Heart left ventricle (tissue), 16 donors: Measurements from ENCODE around the gene RAB10. TPM values are rescaled to one million over a fixed set of nuclear protein-coding genes. Genes with fewer than 3 reads are reported as not detected.
"Not testable (repeated sequence)": the region's sequence is repeated elsewhere in the genome, so short reads cannot be mapped to it uniquely, and the experiment has no call there.

Experiments used
- ATAC-seq, 4 donors: fragments of 200-7000 bp; cut with Tn5 transposase; one replicate each; pipeline ENCODE4 v1.9.1; 2020 to 2022; ENCODE audit warnings: moderate library complexity in 4 of 4, mild to moderate bottlenecking in 3 of 4, moderate number of reproducible peaks in 1 of 4
- DNase-seq, 5 donors: peaks; one replicate each; pipeline ENCODE4 v3.0.0-alpha.2; 2020
- H3K27ac ChIP-seq, 12 donors: fragments of 200-600 bp; sonication (generic) in 4 of 12; one replicate each; pipeline versions ENCODE4 v1.5.0 to v1.8.0; 2016 to 2022; ENCODE audit warnings: mild to moderate bottlenecking in 2 of 12
- H3K27me3 ChIP-seq, 9 donors: fragments of 200-600 bp; sonication (generic) in 2 of 9; one replicate each; pipeline versions ENCODE4 v1.5.1 to v1.8.0; 2016 to 2022; ENCODE audit warnings: mild to moderate bottlenecking in 3 of 9
- H3K36me3 ChIP-seq, 9 donors: fragments of 200-600 bp; sonication (generic) in 2 of 9; one replicate each; pipeline versions ENCODE4 v1.5.0 to v1.8.0; 2018 to 2022; ENCODE audit warnings: mild to moderate bottlenecking in 2 of 9
- H3K4me1 ChIP-seq, 12 donors: fragments of 200-600 bp; sonication (generic) in 4 of 12; one replicate each; pipeline versions ENCODE4 v1.5.0 to v1.8.0; 2016 to 2022; ENCODE audit warnings: mild to moderate bottlenecking in 3 of 12
- H3K4me3 ChIP-seq, 12 donors: fragments of 200-600 bp; sonication (generic) in 4 of 12; one replicate each; pipeline versions ENCODE4 v1.5.0 to v1.8.0; 2017 to 2022; ENCODE audit warnings: mild to moderate bottlenecking in 9 of 12, moderate library complexity in 4 of 12
- H3K9me3 ChIP-seq, 12 donors: fragments of 200-600 bp; sonication (generic) in 4 of 12; one replicate each; pipeline versions ENCODE4 v1.5.0 to v1.8.0; 2016 to 2022; ENCODE audit warnings: mild to moderate bottlenecking in 1 of 12
- POLR2A ChIP-seq, 2 donors: fragments of 450-650 bp; IDR thresholded peaks; one replicate each; pipeline ENCODE4 v1.6.1; 2017; ENCODE audit warnings: antibody characterized with exemption in 2 of 2, mild to moderate bottlenecking in 2 of 2, moderate library complexity in 2 of 2
- WGBS, 4 donors: extraction: QIAGEN DNeasy Blood & Tissue Kit in 2 of 4; methylation state at CpG; one replicate each; pipeline versions ENCODE4 v1.1.5 to v1.1.7; 2013 to 2018; 5-methylcytosine and 5-hydroxymethylcytosine counted together
- intact Hi-C, 10 donors: fragments of 100-400 bp; cut with DNase I; formaldehyde crosslinking; loops; one replicate each; pipeline versions ENCODE4 v1.11.1 to v1.14.2; 2022
- polyA plus RNA-seq, 2 donors: library from polyadenylated mRNA; stranded (reverse); fragments of 200-250 nt; gene quantifications; one replicate each; pipeline ENCODE4 v1.2.3, GENCODE V29; 2013
- total RNA-seq, 9 donors: library from RNA; depleted of rRNA in 2 of 9; stranded (reverse); fragments of >200 nt in 2 of 9; fragmentation: NEBNext Ultra II Directional in 3 of 9; extraction: Animal tissue kit (Norgen Biotek cat#: 25700) in 3 of 9; gene quantifications; one replicate each; pipeline versions ENCODE4 v1.1.0 to v1.2.4, GENCODE V29; 2016 to 2023
- TF ChIP-seq, protein P1 (sequence below), 12 donors: fragments of 200-600 bp; sonication (generic) in 4 of 12; IDR thresholded peaks; one replicate each; pipeline versions ENCODE4 v1.5.0 to v1.8.0; 2018 to 2022; ENCODE audit warnings: antibody characterized with exemption in 12 of 12, mild to moderate bottlenecking in 5 of 12
- donor health status: ischemic (EF 13 %, LVEDD 7.1; RV severe dilation, severe dysfunction).
- donor health status: healthy with polysubstance abuse.
- donor health status: DM: no; HTN: yes; CAD: no.
- donor health status: DM: no; HTN: no; CAD: no.
- donor health status: ischemic (EF 25% LVEDD 6.9; RV normal size, moderate dysfunction).
- donor health status: ischemic (EF 25% LVEDD 5.7; RV mildly dilated, moderate dysfunction).
- donor health status: healthy.
- donor health status: DM: yes; HTN: yes; CAD: no.
- donor health status: ischemic (EF 35%, LVEDD 5.7; RV mildly dilated, moderate dysfunction).
- donor health status: nonischemic (EF 11% LVEDD 7.7; RV severe dilation, severe dysfunction).
- donor health status: DM: yes; HTN: yes; CAD: no.
- donor health status: PGD.
- donor health status: ischemic (EF 29% LVEDD 5.4; RV normal size, mild dysfunction).
- donor health status: nonischemic (EF 23%, LVEDD 6.1; RV moderate dilation, normal function).

RAB10 gene
- total and polyA plus RNA-seq, 11 donors = 33.1 to 121 (median 97.4) TPM

GRCh38 chr2:26016012-26016705 lies 17.7 kb upstream of the RAB10 start:
- Histone ChIP-seq H3K36me3 (no peaks in the 10 kb centered on the region), H3K4me1 (peaks cover 0 to 36% (median 10%) of the 10 kb centered on the region in 12 donors), H3K27me3 (no peaks in the 10 kb centered on the region), H3K9me3 (no peaks in the 10 kb centered on the region), H3K27ac (peak overlapping the region in 1 of 12 donors; percentile 63), H3K4me3 (no peak overlapping the region)
- intact Hi-C loops = no loop called here
- ATAC-seq = no peak
- no peak for DNase-seq
- 91 to 94% (median 92%) methylated on average over 13 of the region's 13 CpGs for WGBS, 4 donors
- TF ChIP-seq, protein P1, sequence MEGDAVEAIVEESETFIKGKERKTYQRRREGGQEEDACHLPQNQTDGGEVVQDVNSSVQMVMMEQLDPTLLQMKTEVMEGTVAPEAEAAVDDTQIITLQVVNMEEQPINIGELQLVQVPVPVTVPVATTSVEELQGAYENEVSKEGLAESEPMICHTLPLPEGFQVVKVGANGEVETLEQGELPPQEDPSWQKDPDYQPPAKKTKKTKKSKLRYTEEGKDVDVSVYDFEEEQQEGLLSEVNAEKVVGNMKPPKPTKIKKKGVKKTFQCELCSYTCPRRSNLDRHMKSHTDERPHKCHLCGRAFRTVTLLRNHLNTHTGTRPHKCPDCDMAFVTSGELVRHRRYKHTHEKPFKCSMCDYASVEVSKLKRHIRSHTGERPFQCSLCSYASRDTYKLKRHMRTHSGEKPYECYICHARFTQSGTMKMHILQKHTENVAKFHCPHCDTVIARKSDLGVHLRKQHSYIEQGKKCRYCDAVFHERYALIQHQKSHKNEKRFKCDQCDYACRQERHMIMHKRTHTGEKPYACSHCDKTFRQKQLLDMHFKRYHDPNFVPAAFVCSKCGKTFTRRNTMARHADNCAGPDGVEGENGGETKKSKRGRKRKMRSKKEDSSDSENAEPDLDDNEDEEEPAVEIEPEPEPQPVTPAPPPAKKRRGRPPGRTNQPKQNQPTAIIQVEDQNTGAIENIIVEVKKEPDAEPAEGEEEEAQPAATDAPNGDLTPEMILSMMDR (IDR thresholded peaks at IDR 0.05) = no peak
- no peak for TF ChIP-seq POLR2A (IDR thresholded peaks at IDR 0.05)

DNA sequence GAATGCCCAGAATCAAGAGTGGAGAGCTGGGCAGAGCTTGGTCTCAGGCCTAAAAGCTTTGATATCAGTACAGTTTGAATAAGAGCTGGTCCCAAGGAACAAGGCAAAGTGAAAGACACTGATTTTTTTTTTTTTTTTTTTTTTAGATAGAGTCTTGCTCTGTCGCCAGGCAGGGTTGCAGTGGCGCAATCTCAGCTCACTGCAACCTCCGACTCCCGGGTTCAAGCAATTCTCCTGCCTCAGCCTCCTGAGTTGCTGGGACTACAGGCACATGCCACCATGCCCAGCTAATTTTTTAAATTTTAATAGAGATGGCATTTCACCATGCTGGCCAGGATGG lies 17.2 kb upstream of the RAB10 start:
- H3K27me3 ChIP-seq, intact Hi-C loops, DNase-seq, ATAC-seq, H3K4me3 ChIP-seq, H3K9me3 ChIP-seq, H3K36me3 ChIP-seq: not testable (repeated sequence)
- peaks cover 0 to 36% (median 10%) of the 10 kb centered on the region in 12 donors for H3K4me1 ChIP-seq
- WGBS, 4 donors = 93 to 99% (median 95%) methylated on average over 4 of the region's 4 CpGs
- peak overlapping the region in 1 of 12 donors; percentile 63 for H3K27ac ChIP-seq

DNA sequence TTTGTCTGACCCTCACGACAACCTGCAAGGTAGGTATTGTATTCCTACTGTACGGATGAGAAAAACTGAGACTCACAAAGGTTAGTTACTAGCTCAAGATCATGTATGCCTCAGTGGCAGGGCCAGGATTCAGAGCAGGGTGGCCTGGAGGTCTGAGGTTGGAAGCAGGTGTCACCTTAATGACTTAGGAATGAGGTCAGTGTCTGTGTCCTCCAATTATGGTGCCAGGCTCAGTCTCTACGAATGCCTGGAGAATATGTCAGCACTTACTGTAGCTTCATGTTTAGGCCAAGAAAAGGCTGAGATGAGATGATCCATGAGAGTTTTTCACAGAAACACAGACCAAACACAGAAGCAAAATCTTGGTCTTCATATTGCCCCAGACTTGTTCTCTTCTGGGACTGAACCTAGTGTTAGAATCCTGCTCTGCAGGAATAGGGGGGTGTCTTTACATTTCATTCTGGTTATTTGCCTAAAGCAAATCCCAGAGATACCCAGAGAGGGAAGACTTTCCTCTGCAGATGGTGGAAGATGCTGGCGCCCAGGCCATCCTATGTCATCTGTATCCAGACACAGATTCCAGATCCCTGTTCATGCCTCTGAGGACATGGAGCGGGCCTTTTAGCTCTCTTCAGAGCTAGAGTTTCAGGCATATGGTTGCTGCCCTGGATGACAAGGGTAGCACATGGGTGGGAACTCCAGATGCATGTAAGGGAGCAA lies 16.3 kb upstream of the RAB10 start:
- 87 to 94% (median 89%) methylated on average over 5 of the region's 5 CpGs for WGBS, 4 donors
- Histone ChIP-seq H3K4me1 (peaks cover 0 to 28% (median 9%) of the 10 kb centered on the region in 12 donors), H3K9me3 (no peaks in the 10 kb centered on the region), H3K4me3 (no peak overlapping the region), H3K36me3 (no peaks in the 10 kb centered on the region), H3K27ac (peak overlapping the region in 8 of 12 donors; percentile 0 to 46 (median 24)), H3K27me3 (no peaks in the 10 kb centered on the region)
- intact Hi-C loops = no loop called here
- ATAC-seq = no peak
- TF ChIP-seq, protein P1 (IDR thresholded peaks at IDR 0.05) = no peak
- TF ChIP-seq POLR2A (IDR thresholded peaks at IDR 0.05) = no peak
- DNase-seq = no peak

GRCh38 chr2:26018184-26019055 lies 15.5 kb upstream of the RAB10 start:
- ATAC-seq = peak; percentile 95 to 100 (median 98)
- peak; percentile 55 to 83 (median 79) for DNase-seq
- TF ChIP-seq, protein P1 (IDR thresholded peaks at IDR 0.05) = no peak
- no peak for TF ChIP-seq POLR2A (IDR thresholded peaks at IDR 0.05)
- H3K36me3 ChIP-seq = no peaks in the 10 kb centered on the region
- no peaks in the 10 kb centered on the region for H3K9me3 ChIP-seq
- H3K27me3 ChIP-seq = no peaks in the 10 kb centered on the region
- WGBS, 4 donors = 39 to 46% (median 41%) methylated on average over 3 of the region's 3 CpGs
- H3K4me3 ChIP-seq = no peak overlapping the region
- peaks cover 0 to 25% (median 9%) of the 10 kb centered on the region in 12 donors for H3K4me1 ChIP-seq
- H3K27ac ChIP-seq = peak overlapping the region in 8 of 12 donors; percentile 0 to 46 (median 24)
- intact Hi-C loops = no loop called here
